NCI-H2029 (cell line): ENCODE results near the gene CRB2.

ENCODE experiments used
- DNase-seq: peaks from one replicate; lab custom pipeline; 2025; lab: John Stamatoyannopoulos, UW

Gene CRB2

DNA sequence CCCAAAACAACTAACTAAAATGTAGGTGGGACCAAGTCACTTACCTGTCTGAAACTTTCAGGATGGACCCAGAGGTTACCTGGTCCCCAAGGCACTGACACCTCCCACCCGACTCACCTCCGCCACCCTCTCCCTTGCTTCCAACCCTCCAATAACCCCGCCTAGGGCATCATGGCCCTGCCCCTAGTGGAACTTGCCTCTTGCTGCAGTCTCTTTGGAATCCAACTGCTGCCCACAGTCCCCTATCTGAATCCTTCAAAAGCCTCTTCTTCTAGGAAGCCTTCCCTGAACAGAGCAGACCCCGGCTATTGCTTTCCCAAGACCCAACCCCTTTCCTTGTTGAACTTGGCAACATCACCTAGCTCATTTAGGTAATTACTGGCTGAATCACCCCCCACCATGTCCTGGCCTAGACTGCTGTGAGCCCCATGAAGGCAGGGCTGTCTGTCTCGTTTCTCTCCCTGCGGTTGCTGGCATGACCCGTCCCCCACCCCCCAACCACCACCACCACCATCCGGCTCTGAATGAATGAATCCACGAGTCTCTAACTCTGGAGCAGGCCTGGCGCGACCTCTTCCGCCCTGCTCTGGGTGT lies 9.4 kb downstream of the CRB2 start:
- no peak for DNase-seq

DNA sequence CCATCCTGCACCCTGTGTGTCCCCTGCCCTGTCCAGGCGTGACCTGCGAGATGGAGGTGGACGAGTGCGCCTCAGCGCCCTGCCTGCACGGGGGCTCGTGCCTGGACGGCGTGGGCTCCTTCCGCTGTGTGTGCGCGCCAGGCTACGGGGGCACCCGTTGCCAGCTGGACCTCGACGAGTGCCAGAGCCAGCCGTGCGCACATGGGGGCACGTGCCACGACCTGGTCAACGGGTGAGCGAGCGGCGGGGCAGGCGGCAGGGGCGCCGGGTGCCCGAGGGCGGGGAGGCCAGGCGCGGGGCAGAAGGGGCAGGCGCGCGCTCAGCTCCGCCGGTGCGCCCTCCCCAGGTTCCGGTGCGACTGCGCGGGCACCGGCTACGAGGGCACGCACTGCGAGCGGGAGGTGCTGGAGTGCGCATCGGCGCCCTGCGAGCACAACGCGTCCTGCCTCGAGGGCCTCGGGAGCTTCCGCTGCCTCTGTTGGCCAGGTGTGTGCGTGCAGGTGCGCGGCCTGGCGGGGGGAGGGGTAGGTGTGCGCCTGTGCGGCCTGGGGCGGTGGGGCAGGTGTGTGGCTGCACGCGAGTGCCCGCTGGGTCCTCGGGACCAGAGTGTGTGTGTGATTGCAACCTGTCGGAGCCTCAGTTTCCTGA lies 10.0 kb downstream of the CRB2 start:
- DNase-seq: no peak

DNA sequence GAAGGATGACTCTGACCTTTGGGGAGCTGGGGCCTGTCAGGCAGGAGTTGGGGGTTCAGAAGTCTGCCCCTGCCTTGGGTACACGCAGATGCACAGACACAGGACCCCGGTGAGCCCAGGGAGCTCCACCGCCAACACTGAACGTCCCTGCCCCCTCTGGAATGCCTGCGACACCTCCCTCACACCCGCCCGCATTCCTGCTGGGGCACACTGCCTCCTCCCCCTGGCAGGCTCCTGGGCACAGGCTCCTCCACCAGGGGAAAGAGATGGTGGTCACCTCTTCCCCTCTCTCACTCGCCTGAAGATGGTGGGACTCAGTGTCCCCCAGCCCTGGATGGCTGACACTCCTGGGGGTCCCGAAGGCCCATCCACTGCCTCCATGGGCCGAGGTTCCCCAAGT lies 12.0 kb downstream of the CRB2 start:
- DNase-seq: no peak

DNA sequence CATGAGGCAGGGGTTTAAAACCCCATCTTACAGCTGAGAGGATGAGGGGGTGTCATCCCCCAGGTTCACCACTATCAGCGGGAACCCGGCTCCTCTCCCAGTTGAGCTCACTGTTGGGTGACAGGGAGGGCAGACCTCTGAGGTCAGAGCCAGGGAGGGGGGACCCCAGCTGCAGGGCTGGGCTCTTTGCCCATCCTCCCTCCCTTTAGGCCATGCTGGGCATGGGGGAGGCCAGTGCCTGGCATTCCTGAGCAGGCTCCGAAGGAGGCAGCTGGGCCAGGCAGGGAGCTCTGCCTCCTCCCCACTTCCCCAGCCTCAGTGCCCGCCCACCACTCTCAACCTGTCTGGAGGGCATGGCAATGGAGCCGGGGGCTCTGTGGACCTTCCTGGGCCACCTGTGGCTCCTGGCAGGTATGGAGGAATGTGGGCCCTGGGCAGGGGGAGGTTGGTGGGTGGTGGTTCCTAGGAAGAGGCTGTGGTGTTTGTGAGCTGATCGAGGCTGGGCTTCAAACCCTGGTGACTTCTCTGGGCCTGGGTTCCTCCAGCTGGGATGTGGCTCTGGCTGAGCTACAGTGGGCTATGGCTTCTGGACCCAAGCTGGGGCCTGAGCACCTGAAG lies 12.6 kb downstream of the CRB2 start:
- no peak for DNase-seq

DNA sequence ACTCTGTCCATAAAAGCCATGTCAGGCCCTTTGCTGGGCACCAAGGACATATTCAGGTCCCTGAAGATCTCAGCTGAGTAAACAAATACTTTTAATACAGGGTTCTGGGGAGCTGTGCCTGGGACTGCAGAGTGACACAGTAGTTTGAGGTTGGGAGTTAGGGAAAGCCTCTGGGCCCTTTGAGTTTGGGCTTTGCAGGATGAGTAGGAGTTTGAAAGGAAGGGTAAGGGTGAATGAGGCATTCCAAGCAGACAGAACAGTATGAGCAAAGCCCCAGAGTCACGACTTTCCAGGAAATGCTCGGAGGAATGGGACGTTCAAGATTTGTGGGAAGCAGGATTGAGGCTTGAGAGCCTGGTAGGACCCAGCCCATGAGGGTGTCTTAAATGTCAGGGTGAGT lies 13.3 kb downstream of the CRB2 start:
- DNase-seq: no peak

DNA sequence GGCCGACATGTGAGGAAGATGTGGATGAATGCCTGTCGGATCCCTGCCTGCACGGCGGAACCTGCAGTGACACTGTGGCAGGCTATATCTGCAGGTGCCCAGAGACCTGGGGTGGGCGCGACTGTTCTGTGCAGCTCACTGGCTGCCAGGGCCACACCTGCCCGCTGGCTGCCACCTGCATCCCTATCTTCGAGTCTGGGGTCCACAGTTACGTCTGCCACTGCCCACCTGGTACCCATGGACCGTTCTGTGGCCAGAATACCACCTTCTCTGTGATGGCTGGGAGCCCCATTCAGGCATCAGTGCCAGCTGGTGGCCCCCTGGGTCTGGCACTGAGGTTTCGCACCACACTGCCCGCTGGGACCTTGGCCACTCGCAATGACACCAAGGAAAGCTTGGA lies 14.1 kb downstream of the CRB2 start:
- DNase-seq: no peak

DNA sequence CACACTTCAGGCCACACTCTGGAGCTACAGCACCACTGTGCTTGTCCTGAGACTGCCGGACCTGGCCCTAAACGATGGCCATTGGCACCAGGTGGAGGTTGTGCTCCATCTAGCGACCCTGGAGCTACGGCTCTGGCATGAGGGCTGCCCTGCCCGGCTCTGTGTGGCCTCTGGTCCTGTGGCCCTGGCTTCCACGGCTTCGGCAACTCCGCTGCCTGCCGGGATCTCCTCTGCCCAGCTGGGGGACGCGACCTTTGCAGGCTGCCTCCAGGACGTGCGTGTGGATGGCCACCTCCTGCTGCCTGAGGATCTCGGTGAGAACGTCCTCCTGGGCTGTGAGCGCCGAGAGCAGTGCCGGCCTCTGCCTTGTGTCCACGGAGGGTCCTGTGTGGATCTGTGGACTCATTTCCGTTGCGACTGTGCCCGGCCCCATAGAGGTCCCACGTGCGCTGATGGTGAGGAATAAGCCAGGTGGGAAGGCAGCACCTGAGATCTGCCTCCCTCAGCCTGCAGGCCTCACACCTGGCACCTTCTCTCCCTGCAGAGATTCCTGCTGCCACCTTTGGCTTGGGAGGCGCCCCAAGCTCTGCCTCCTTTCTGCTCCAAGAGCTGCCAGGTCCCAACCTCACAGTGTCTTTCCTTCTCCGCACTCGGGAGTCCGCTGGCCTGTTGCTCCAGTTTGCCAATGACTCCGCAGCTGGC lies 14.7 kb downstream of the CRB2 start:
- no peak for DNase-seq

DNA sequence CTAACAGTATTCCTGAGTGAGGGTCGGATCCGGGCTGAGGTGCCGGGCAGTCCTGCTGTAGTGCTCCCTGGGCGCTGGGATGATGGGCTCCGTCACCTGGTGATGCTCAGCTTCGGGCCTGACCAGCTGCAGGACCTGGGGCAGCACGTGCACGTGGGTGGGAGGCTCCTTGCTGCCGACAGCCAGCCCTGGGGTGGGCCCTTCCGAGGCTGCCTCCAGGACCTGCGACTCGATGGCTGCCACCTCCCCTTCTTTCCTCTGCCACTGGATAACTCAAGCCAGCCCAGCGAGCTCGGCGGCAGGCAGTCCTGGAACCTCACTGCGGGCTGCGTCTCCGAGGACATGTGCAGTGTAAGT lies 15.2 kb downstream of the CRB2 start:
- DNase-seq: no peak

DNA sequence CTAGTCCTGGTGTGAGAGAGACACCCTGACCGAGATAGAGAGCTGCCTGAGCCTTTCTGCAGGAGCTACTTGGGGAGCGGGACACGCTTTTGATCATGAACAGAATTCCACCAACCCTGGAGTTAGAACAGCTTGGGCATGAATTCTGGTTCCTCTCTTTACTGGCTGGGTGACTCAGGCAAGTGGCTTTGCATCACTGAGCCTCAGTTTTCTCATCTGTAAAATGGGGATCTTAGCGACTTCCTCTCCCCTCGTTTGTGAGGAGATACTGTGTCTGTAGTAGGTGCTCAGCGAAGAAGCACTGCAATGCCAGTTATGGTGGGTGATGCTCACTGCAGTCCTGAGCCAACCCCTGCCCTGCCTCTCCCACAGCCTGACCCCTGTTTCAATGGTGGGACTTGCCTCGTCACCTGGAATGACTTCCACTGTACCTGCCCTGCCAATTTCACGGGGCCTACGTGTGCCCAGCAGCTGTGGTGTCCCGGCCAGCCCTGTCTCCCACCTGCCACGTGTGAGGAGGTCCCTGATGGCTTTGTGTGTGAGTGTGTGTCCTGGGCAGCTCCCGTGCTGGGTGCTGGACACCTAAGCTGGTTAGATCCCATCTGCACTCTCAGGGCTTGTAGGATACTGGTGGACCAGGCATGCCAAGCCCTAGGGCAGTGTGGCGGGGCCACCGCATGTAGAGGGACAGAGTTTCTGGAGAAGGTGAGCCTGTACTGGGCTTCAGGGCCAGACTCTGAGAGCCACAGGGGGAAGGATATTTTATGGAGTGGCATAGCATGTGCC lies 16.0 kb downstream of the CRB2 start:
- DNase-seq: no peak

DNA sequence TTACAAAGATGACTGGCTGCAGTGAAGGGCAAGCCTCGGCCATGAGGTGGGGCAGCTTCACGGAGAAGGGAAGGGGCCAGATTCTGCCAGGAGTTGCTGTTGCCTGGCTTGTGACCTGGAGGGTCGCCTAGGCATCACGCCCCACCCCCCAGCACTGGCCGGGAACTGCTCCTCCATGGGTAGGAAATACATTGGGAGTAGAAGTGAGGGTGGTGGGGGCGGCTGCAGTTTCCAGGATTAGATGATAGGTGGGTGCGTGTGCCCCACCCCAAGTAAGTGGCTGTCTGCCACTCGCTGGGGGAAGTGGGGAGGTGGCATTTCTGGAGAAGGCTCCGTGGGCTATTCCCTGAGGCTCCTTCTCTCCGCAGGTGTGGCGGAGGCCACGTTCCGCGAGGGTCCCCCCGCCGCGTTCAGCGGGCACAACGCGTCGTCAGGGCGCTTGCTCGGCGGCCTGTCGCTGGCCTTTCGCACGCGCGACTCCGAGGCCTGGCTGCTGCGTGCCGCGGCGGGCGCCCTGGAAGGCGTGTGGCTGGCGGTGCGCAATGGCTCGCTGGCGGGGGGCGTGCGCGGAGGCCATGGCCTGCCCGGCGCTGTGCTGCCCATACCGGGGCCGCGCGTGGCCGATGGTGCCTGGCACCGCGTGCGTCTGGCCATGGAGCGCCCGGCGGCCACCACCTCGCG lies 16.9 kb downstream of the CRB2 start:
- DNase-seq: no peak

DNA sequence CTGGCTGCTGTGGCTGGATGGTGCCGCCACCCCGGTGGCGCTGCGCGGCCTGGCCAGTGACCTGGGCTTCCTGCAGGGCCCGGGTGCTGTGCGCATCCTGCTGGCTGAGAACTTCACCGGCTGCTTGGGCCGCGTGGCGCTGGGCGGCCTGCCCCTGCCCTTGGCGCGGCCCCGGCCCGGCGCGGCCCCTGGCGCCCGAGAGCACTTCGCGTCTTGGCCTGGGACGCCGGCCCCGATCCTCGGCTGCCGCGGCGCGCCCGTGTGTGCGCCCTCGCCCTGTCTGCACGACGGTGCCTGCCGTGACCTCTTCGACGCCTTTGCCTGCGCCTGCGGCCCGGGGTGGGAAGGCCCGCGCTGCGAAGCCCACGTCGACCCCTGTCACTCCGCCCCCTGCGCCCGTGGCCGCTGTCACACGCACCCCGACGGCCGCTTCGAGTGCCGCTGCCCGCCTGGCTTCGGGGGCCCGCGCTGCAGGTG lies 17.5 kb downstream of the CRB2 start:
- no peak for DNase-seq

DNA sequence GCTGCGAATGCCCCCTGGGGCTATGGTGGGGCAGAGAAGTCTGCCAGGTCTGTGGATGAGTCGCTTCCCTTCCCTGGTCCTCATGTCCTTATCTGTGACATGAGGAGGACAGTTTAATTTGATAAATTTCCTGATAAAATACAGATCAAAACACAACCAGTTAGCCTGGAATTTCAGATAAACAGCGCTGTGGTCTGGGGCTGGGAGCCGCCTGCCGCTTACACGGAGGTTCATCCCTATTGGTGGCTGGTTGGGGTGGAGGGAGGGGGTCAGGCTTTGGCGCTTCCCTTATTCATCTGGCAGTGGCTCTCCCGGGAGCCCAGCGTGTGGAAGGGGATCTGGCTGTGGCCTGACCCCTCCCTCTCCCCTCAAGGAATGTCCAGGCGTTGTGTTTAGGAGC lies 17.9 kb downstream of the CRB2 start:
- DNase-seq: no peak

DNA sequence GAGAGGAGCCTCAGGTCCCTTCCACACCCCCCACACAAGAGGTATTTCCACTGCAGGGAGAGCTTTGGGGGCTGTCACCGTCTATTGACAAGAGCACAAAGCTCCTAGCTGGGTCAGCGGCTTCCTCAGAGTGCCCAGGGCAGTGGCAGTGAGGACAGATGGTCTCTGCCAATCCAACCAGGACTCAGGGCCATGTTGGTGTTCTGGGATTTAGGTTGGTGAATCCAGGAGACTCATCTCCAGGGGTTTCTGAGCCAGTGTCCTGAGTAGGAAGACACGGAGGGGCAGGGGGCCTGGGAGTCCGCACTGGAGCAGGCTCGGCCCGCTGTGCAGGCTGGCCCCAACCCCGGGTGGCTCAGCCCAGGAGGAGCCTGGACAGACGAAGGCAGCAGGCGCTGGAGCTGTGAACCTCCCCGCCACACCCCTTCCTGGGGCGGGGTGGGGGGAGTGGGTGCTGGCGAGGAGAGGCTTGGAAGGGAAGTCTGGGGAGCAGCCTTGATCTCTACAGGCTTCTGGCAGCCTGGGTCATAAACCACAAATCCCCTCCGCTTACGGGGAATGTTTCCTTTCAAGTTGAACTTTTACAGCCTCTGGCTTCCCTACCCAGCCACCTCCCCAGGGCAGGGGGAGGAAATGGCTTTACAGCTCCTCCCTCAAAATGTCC lies 19.6 kb downstream of the CRB2 start:
- no peak for DNase-seq

DNA sequence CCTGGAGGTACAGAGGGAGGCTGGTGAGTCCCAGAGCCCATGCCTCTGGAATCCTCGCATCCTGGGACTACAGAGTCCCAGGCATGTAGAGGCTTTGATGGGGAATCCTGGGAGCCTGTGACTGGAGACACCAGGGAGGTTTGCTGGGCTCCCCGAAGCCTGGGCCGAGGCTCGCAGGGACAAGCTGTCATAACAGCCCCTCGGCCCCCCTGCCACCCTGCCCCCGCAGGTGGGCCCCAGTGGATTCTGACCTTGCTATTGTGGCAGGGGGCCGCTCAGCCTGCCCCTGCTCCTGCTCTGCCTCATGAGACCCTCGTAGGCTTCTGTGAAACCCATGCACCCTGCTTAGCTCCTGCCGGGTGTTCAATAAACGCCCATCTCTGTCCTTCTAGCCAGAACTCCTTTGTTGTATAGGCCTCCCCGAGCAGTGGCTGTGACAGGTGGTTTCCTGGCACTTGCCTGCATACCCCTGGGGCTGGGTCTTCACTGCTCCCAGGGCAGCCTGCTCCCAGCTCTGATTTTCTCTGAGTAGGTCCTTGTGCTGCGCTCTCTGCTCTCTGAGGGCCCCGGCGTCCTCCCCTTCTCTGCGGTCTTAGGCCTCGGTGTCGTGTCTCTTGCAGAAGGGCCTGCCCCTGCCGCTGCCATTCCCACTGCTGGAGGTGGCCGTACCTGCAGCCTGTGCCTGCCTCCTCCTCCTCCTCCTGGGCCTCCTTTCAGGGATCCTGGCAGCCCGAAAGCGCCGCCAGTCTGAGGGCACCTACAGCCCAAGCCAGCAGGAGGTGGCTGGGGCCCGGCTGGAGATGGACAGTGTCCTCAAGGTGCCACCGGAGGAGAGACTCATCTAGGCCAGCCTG lies 20.4 kb downstream of the CRB2 start:
- DNase-seq: no peak

DNA sequence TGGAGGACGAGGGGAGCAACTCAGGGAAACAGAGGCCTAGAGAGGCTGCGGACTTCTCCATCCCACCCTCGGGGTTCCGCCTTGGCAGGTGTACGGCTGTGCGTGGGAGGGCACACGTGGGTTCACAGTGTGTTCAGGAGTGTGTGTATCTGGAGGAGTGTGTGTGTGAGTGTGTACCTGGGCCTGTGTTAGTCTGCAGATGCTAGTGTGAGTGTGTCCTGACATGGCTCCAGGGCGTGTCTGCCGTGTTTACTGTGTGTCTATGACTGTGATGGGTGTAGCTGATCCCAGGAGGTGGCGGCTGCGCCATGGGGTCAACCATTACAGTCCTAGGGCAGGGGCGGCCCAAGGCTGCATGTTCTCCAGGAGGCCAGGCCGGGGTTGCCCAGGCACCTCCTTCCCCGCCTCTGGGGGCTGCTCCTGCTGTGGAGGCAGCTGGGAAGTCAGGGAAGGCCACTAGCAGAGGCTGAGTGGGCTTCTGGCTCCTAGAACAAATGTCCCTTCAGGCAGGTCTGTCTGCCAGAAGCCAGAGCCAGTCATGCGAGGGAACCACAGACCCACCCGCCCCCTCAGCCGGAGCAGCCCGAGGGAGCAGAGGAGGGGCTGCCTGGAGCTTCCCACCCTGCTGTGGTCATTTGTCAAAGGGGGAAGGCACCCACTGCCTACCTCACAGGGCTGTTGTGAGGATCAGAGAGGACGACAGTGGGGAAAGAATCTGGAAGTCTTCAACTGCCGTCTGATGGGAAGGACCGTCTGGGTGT lies 21.4 kb downstream of the CRB2 start:
- DNase-seq: no peak

DNA sequence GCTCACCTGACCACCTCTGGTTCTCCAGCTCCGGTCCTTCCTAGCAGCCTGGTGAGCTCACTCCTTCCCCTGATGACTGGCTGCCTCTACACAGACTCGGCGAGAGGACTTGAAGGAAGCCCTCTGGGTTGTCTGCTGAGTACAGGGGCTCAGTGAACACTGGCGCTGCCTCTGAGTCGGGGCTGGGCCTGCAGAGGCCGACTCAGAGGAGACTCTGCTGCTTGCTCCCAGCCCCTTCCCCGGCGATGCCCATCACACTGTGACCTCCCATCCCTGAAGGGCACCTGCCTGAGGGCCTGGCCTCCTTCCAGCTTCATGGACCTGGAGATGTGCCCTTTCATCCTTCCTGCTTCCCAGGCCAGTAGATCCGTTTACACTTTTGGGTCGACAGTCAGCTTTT lies 22.0 kb downstream of the CRB2 start:
- no peak for DNase-seq

DNA sequence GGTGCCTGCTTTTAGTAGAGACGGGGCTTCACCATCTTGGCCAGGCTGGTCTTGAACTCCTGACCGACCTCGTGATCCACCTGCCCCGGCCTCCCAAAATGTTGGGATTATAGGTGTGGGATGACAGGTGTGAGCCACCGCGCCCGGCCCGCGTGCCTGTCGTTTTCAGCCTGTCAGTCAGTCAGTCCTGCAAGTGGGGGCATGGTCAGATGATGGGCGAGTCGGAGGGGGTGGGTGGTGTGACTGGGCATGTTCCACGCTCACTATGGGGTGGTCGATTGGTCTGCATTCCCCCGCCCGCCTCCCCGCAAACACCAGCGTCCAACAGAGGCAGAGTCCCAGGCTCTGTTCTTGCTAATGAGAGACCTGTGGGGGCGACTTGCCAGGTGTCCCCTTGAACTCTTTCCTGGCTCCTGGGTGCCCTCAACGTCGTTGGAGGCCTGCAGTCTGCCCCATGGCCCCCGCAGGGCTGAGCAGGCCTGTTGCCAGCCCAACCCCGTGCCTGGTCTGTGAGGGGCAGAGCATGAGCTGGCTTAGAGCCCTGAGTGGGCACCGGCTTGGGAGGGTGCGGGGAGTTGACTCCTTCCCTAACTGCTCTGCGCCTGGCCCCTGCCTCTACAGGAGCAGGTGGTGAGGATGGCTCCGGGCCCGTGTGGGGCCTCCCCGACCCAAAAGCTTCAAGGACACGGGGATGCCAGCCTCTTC lies 23.1 kb downstream of the CRB2 start:
- DNase-seq: no peak

DNA sequence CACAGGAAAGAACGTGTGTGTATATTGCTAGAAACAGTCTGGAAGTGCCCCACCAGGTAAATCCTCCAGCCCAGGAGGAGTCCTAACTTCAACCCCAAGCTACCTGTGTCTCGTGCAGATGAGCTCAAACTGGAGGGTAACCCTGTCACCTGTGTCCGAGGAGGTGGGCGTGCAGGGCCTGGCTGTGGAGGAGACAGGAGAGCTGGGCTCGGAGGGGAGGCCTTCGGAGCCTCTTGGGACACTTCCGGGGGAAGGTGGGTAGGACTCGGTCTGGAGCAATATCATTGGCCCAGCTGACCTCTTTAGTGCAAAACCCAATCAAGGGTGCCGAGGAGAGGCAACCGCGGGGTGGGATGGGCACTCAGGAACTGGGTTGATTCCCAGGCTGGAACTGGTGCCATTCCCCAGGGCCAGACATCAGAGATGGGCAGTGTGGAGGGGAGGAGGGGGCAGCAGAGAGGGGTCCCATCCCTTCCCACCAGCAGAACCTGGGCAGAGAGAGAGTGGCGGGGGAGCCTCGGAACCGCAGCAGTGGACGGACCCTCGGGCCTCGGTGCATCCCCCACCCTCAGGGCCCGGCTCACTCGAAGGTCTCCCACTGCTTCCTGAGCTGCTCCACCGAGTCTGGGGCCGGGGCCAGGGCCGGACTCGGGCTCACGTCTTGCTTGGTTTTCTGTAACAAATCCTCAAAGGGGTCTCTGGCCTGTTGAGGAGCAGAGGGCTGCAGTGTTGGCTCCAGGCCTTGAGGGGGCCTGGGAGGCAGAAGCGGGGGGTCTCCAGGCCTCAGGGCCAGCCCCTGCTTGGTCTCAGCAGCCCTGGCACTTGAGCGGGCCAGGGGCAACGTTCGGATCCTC lies 25.1 kb downstream of the CRB2 start:
- DNase-seq: no peak
